Neural progenitor cell (in vitro differentiated cells): ENCODE measurements around the gene SV2A.

Experiments
- EZH2phosphoT487 ChIP-seq: fragments of 200-600 bp; sonication (generic); IDR thresholded peaks from 2 replicates; pipeline ENCODE4 v1.6.1; 2017; ENCODE audit warnings: antibody characterized with exemption
- TF ChIP-seq, protein P1 (sequence below): fragments of 200-600 bp; sonication (generic); IDR thresholded peaks from 2 replicates; pipeline ENCODE4 v1.5.1; 2017; ENCODE audit warnings: antibody characterized with exemption, mild to moderate bottlenecking

DNA sequence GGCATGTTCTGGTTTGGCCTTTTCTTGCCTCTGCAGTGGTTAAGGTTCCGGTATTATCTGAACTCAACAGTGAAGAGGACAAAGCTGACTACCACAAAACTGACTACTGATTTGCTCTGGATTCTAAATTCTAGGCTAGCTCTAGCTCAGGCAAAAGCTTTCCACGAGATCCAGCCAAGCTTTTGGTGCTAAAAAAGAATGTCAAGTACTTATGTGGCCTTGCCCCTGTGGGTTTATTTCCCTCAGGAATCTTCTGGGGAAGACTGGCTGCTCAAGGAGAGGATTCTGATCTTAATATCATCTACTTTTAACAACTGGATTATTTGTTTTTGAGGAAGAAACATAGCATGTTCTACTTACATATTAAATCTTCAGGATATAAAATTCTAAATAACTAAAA, 45.1 kb upstream of the SV2A start:
- TF ChIP-seq, protein P1, sequence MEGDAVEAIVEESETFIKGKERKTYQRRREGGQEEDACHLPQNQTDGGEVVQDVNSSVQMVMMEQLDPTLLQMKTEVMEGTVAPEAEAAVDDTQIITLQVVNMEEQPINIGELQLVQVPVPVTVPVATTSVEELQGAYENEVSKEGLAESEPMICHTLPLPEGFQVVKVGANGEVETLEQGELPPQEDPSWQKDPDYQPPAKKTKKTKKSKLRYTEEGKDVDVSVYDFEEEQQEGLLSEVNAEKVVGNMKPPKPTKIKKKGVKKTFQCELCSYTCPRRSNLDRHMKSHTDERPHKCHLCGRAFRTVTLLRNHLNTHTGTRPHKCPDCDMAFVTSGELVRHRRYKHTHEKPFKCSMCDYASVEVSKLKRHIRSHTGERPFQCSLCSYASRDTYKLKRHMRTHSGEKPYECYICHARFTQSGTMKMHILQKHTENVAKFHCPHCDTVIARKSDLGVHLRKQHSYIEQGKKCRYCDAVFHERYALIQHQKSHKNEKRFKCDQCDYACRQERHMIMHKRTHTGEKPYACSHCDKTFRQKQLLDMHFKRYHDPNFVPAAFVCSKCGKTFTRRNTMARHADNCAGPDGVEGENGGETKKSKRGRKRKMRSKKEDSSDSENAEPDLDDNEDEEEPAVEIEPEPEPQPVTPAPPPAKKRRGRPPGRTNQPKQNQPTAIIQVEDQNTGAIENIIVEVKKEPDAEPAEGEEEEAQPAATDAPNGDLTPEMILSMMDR = no peak
- TF ChIP-seq EZH2phosphoT487 = no peak
